HL-60 (cell line): ENCODE data around the gene BTBD16.

Experiments used
- DNase-seq, 2 experiments: peaks; one replicate each; pipeline ENCODE4 v3.0.0-alpha.2; 2010 to 2020; ENCODE audit warnings: low read depth in 1 of 2, low spot score in 1 of 2
- H3K27ac ChIP-seq: fragments of 250-450 bp; sonication (Bioruptor Pico); replicated peaks from 2 replicates; pipeline ENCODE4 v1.5.1; 2020; ENCODE audit warnings: mild to moderate bottlenecking, moderate library complexity
- H3K27me3 ChIP-seq: fragments of 250-450 bp; sonication (Bioruptor Pico); 2 replicates; pipeline ENCODE4 v1.5.1; 2021; ENCODE audit warnings: mild to moderate bottlenecking, moderate library complexity; ENCODE audit not compliant: insufficient read depth, poor library complexity, severe bottlenecking
- H3K4me3 ChIP-seq: replicated peaks from 2 replicates; pipeline ENCODE4 v1.5.1; 2011; ENCODE audit warnings: mild to moderate bottlenecking, control low read depth, low read length; ENCODE audit not compliant: insufficient read depth
- CTCF ChIP-seq: IDR thresholded peaks from one replicate; pipeline ENCODE4 v1.5.1; 2011; ENCODE audit warnings: low read length, control low read depth, inconsistent platforms; ENCODE audit not compliant: insufficient read depth
- GABPA ChIP-seq: IDR thresholded peaks from 2 replicates; pipeline ENCODE4 v1.6.1; 2012; ENCODE audit warnings: low read depth
- POLR2AphosphoS5 ChIP-seq: IDR thresholded peaks from 2 replicates; pipeline ENCODE4 v1.6.1; 2012; ENCODE audit warnings: low read depth
- SPI1 ChIP-seq: IDR thresholded peaks from 2 replicates; pipeline ENCODE4 v1.6.1; 2012; ENCODE audit warnings: low read depth, mild to moderate bottlenecking, borderline replicate concordance
- TF ChIP-seq, protein P1 (sequence below): IDR thresholded peaks from 2 replicates; pipeline ENCODE4 v1.6.1; 2012; ENCODE audit warnings: low read depth; ENCODE audit not compliant: insufficient replicate concordance

BTBD16 gene

DNA sequence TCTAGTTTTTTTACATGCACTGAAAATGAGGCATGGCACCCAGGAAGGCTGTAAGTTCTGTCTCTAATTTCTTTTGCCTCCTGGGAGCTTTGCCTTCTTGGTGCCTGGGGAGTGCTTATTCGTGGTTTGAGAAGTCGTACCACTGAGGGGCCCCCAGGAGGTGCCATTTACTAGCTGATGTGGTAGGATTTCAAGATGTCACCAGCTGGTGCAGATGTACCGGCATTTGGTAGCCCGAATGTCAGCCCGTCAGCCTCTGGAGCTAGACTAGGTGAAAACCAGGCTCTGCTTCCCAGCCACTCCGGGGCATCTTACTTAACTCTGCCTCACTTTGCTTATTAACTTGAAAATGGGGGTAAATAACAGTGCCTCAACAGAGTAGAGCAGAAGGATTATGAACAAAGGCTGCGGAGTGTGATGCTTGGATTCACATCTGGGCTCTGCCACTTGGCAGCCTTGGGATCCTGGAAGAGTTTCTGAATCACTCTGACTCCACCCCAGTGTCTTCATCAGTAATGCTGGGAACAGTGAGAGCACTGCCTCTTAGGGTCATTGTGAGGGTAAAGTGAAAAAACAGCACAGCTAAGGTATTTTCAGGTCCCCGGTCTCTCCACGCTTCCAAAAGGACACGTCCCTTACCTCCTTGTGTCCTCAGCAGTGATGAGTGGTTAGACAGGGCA is 31.4 kb upstream of the BTBD16 start:
- DNase-seq, result no peak
- no peak overlapping the region for H3K4me3 ChIP-seq
- H3K27ac ChIP-seq, result no peak overlapping the region
- TF ChIP-seq, protein P1, sequence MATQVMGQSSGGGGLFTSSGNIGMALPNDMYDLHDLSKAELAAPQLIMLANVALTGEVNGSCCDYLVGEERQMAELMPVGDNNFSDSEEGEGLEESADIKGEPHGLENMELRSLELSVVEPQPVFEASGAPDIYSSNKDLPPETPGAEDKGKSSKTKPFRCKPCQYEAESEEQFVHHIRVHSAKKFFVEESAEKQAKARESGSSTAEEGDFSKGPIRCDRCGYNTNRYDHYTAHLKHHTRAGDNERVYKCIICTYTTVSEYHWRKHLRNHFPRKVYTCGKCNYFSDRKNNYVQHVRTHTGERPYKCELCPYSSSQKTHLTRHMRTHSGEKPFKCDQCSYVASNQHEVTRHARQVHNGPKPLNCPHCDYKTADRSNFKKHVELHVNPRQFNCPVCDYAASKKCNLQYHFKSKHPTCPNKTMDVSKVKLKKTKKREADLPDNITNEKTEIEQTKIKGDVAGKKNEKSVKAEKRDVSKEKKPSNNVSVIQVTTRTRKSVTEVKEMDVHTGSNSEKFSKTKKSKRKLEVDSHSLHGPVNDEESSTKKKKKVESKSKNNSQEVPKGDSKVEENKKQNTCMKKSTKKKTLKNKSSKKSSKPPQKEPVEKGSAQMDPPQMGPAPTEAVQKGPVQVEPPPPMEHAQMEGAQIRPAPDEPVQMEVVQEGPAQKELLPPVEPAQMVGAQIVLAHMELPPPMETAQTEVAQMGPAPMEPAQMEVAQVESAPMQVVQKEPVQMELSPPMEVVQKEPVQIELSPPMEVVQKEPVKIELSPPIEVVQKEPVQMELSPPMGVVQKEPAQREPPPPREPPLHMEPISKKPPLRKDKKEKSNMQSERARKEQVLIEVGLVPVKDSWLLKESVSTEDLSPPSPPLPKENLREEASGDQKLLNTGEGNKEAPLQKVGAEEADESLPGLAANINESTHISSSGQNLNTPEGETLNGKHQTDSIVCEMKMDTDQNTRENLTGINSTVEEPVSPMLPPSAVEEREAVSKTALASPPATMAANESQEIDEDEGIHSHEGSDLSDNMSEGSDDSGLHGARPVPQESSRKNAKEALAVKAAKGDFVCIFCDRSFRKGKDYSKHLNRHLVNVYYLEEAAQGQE, result no peak
- TF ChIP-seq GABPA (no peak), SPI1 (no peak), CTCF (no peak), POLR2AphosphoS5 (no peak)
- H3K27me3 ChIP-seq, result peaks cover 2% of the 10 kb centered on the region

DNA sequence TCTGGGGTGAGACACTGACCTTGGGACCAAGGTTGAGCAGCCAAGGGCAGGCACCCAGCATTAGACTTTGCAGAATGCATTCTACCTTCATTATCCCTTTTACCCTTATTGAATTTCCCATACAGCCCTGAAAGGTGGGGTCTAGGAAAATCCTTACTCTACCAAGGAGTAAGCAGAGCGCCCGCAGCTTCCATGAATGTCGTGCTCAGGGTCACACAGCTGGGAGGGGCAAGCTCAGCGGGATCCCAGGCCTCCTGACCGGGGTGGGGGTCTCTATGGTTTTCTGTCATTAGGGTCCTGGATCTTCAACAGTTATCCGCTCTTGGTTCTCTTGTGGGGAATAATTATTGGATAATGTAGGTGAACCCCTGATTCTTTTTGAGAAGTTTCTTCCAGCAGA is 30.7 kb upstream of the BTBD16 start:
- Histone ChIP-seq H3K27ac (no peak overlapping the region), H3K27me3 (peaks cover 2% of the 10 kb centered on the region), H3K4me3 (no peak overlapping the region)
- TF ChIP-seq POLR2AphosphoS5, result no peak
- no peak for TF ChIP-seq CTCF
- no peak for TF ChIP-seq SPI1
- TF ChIP-seq GABPA, result no peak
- TF ChIP-seq, protein P1, result no peak
- DNase-seq, result no peak

DNA sequence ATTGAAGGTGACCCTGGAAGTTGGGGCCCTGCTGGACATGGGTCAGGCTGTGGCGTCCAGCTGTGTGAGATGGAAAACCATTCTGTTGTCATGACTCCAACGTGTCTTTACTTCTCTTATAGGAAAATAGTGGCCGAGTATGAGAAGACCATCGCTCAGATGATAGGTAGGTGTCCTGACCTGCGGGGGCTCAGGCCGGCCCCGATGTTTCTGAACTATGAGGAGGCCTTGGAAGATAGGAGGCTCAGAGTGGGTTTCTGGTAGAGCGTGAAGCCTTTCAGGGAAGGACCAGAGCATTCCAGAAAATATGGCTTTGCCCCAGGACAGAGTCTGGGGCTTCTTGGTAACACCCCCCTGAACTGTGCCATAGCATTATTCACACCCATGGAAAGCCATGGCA is 29.3 kb upstream of the BTBD16 start:
- no peak overlapping the region for H3K27ac ChIP-seq
- TF ChIP-seq, protein P1, result no peak
- TF ChIP-seq GABPA (no peak), CTCF (no peak), SPI1 (no peak)
- H3K27me3 ChIP-seq, result peaks cover 2% of the 10 kb centered on the region
- no peak overlapping the region for H3K4me3 ChIP-seq
- no peak for DNase-seq
